HG02763 (cell line): ENCODE data around the gene SF3A1.
A peak's percentile ranks its signal among the peaks of the same experiment; 100 is the strongest.
"Not testable (repeated sequence)": the region's sequence is repeated elsewhere in the genome, so short reads cannot be mapped to it uniquely, and the experiment has no call there.

Experiments used
- ATAC-seq: cut with Tn5 transposase; IDR thresholded peaks from one replicate; pipeline ENCODE4 v1.9.1; 2021; ENCODE audit warnings: mild to moderate bottlenecking, moderate library complexity; ENCODE audit not compliant: unreplicated experiment

Gene SF3A1

DNA sequence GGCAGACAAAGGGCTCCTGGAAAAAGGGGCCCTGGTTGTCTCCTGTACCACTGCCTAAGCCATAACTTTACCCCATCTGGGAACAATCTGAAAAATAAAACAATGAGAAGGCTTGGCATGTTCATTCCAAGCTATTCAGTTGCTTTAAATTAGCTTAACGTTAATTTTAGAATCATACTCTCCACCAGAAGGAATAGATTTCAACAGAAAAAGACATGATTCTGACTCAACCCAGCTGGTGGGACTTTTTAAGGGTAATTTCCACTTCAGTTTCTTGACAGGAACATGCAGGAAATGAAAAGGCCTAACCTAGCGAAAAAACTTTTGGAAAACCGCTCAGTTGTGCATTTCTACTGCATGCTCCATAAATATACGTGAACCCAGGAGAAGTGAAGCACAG lies 7.9 kb downstream of the SF3A1 start:
- no peak for ATAC-seq

DNA sequence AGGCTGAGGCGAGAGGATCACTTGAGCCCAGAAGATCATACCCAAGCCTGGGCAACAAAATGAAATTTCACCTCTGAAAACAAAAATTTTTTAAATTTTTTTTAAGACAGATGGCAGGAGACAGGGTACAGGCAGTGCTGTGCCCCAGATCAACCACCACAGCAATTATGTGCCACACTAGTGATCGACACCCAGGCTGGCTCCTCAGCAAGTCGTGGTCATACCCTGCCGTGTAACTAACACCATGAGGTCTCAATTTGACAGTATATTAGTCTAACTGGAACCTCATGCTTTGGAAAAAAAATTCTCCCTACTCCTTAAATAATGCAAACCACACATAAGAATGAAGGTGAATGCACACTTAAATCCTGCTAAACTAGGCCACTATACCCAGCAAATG lies 8.3 kb downstream of the SF3A1 start:
- ATAC-seq: no peak

DNA sequence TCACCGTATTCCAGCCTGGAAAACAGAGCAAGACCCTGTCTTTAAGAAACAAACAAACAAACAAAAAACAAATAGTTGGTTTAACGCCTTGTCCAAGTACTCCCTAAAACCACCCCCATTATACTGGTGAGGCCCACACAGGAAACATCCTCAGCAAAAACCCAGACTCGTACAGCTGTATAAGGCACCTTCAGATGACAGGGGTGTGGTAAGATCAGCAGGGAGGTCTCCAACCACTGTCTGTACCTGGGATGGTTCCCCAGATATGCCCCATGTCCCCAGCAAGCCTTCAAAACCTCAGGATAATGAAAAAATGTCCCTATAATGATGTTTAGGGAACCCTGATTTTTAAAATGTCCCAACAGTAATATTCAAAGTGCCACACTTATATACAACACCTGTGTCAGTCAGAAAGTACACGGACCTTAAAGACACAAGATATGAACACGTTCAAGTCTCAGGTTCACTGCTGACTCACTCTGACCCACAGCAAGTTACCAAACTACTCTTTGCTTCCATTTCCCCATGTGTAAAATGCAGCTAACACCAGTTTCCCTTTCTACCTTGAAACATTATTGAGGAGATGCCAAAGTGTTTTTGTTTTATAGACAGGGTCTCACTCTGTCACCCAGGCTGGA lies 9.3 kb downstream of the SF3A1 start:
- ATAC-seq: no peak

DNA sequence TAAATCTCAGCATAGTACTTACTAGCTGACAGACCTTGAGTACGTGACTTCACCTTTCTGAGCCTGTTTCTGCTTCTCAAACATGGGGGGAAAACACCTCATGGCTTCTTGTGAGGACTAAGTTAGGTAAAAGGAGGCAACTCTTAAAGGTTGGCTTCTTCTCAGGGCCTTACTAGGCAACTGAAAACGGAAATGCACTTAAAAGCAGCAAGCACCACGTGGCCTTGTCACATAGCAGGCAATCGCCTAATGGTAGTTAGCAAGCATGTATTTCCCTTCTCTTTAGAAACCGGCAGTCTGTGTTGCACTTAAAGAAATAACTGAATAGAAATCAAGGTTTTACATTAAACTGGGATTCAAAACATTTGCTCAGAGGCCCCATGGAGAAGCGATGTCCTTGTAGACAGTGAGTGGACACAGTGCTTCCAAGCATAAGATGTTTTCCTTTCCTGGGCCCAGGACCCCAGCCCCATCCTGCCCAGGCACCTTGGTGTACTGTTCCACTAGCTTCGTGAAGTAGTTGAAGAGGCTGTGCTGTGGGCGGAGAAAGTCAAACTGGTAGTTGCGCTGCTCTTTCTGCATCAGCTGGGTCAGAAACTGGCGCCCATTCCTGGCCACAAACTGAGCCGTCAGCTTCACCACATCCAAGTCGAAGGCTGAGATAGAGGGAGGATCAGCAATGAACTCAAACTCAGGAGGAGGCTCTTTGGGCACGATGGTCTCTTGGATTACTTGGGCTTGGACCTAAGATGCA lies 12.1 kb downstream of the SF3A1 start:
- ATAC-seq: no peak

DNA sequence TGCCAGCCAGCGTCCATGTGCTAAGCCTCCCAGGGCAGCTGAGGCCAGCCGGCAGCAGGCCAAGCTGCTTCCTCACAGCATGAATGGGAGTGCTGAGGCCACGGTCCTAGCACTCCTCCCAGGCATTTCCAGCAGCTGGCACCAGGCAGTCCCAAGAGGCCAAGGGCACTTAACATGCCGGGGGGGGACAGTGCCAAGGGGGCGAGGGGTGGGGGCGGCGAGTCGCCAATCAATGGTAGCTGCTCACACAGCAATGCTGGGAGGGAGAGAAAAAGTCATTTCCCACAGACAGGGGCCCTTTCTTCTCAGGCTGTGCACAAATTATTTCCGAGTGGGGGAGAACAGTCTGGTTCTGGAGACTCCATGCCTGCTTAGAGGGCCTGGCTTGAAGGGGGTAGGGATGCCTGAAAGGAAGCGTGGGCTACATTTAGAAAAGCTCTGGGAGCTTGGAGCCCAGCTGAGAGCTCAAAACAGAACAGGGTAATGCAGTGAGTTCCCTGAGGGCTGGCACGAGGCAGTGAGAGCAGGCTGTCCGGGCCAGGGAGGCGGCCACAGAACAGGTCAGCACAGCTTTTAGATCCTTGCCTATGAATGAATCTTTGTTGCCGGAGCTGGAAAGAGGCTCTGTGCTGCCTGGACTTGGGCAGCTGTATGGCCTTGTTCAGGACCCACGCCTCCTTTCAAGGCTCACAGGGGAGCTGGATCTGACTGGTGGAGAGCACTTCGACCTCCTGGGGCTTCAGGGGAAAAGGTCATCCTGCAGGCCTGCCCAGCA lies 15.6 kb downstream of the SF3A1 start:
- no peak for ATAC-seq

DNA sequence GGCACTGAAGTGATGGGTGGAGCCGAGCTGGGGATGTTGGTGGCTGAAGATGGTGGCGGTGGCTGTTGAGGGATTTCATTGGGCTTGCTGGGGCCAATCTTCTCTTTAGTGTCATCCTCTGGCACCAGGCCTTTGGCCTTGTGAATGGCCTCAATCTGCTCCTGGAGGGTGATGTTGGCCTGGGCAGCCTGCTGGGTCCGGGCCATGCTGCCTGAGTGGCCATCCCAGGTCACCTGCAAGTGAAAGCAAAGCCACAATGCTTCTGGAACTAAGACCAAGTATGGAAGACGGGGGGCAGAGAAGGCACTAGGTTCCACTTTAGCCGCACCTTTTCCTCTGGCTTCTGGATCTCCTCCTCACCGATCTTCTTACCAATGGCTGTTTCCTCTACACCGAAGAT lies 17.9 kb downstream of the SF3A1 start:
- ATAC-seq: no peak

DNA sequence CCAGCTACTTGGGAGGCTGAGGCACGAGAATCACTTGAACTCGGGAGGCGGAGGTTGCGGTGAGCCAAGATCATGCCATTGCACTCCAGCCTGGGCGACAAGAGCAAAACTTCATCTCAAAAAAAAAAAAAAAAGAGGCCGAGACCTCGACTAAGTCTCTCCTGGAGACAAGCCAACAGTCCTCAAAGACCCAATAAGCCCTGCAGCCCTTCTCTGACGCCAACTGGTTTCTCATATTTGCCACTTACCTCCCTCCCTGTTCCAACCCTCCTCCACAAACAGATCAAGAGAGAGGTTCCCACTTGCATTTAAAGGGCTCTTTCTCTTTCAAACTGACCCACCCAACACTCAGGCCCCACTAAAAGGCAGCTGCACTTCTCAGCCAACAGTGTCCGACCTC lies 18.4 kb downstream of the SF3A1 start:
- ATAC-seq: not testable (repeated sequence)

DNA sequence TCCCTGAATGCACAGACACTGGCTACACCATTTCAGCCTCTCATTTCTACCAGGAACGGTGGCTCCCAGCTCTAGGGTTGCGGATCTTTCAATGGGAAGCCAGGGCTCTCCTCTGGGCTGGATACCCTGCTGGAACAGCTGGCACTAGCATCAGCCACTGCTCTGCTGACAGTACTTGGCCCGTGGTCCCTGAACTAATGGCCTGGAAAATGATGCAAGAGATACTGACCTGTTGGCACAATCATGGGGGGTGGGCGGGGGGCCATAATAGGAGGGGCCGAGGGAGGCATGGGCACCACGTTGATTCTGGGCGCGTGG lies 19.3 kb downstream of the SF3A1 start:
- no peak for ATAC-seq

DNA sequence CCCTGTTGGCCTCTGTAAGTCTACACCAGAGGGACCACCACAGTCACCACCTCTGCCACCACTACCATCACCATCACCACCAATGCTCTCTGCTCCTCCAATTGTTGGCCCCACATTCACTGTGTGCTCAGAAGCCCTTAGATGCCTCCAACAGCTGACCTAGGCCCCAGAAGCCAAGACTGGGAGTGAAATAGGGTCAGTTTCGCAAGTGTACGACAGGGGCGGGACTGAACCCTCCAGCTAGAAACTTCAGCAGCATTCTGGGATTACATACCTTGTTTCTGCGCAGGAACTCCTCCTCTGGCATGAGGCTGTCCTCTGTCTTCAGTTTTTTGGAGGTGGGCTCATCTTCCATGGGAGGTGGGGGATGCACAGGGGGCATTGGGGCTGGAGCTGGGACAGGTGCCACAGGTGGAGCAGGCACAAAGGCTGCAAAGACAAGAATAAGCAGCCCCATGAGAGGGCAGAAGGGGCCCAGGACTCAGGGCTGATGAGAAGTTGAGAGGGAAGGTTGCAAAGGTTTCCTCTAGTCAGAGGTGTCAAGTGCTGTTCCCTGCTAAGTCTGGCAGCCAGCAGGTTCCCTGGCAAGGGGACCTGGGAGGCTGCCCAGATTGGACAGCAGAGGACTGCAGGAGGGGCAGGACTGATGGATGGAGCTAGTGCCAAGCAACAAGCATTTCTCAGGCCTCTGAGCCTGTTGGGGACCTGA lies 19.8 kb downstream of the SF3A1 start:
- ATAC-seq: no peak

DNA sequence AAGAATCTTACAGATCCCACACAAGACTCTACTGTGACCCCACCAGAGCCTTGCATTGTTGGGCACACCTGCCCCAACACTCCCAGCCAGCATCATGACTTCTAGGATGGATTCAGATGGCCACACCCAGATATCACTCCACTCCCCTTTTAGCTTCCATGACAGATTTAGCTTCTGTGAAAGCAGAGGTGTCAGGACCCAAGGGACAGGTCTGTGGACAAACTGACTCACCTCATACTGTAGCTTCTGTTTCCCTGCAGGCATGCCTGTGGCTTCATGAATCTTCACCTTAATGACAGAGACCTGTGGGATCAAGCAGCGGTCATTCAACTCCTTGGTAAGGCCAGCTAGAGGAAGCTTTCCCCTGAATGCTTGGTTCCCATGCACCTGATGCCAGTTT lies 21.5 kb downstream of the SF3A1 start:
- ATAC-seq: no peak

DNA sequence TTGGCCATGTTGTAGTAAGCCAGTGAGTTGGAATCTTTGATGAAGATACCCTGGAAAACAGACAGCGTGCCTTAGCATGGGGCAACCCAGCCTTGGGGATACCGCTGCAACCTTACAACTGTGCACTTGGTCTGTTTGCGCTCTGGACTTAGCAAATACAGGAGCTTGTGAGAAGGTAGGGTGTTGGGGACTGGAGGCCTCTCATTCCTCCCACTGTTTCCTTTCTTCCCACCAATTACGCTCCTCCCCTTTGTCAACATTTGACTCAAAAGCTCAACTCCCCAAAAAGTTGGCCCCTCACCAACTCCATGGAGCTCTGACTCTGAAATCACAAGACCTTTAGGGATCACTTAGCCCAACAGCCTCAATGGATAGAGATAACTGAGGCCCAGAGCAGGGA lies 22.0 kb downstream of the SF3A1 start:
- ATAC-seq: no peak

DNA sequence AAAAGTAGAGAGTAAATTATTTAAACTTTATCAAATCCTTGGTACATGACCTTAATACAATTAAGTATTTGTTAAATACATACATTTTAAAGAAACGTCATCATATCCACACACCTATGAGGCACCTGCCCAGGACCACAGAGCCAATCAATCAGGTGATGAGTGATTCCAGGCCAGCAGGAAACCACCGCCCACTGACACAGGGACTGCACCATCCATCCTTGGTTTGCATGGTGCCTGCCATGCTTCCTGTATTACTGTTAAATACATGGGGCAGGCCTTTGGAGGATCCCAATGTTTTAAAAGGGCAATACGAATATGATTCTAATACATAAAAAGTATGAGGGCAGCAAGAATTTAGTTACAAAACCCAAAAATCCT lies 23.0 kb downstream of the SF3A1 start:
- no peak for ATAC-seq

DNA sequence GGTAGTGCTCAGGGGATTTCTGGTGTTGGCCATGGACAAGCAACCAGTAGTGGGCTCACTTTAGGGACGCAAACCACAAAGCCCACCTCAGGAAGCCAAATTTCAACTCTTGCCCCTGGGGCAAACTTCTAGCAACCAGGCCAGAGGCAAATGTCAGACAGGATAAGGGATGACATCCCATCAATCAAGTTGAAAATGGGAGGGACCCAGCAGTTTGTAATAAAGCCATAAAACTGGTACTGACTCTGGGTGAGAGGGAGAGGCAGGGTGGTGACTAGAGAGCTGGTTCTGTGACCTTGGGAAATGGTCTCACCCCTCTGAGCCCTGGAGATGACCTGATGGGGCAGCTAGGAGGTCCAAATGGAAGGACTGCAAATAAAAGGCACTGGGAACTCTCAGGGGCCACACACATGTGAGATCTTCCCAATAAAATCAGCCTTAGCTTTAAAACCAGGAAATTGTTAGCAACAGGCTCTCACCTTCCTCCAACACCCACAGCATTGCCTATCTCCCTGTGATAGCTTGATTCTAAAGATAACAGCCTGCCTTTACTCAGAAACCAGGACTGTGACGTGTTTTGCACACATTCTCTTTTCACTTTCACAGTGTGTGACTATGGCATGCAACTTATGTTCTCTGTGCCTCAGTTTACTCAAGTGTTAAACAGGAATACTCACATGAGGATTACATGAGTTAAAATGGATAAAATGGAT lies 23.5 kb downstream of the SF3A1 start:
- ATAC-seq: no peak

DNA sequence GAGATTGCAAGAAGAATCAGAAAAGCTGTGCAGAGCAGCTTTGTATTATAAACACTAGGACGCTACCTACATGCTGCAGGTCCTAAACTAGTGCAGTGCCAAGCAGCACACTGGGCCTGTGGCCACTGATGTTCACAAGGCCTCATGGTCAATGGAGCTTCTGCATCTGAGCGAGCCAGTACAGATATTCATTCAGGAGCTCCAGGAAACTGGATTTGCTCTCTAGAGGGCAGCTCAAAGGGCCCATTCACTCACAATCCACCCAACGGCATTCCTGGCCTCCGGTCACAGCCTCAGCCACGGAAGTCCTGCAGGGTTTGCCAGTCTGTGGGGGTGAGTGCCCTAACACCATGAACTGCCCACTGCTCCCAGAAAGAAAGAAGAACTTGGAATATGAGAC lies 24.1 kb downstream of the SF3A1 start:
- ATAC-seq: no peak

DNA sequence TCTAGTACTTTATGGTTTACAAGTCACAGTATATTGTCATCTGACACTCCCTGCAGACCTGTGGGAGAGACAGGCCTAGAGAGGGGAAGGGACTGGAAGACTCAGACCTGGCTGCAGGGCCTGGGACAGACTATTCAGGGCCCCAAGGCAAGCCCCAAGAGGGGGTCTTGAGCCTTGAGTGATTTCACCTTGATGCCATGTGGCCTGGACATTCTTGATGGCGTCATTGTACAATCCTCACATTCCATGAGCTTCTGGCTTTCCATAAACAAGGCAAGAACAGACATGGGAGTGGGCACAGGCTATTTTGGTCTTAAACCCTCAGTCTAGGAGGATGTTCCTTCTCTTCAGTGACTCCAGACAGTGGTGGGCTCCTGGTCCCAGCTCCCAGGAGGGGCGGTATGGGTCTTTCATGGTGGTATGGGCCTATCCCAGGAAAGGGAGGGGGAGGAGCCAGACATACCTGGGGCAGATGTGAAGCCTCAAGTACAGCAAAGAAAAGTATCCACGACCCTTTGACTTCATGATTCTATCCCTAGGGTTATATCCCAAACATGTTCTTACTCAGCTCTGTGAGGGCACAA lies 28.1 kb downstream of the SF3A1 start:
- ATAC-seq: no peak

DNA sequence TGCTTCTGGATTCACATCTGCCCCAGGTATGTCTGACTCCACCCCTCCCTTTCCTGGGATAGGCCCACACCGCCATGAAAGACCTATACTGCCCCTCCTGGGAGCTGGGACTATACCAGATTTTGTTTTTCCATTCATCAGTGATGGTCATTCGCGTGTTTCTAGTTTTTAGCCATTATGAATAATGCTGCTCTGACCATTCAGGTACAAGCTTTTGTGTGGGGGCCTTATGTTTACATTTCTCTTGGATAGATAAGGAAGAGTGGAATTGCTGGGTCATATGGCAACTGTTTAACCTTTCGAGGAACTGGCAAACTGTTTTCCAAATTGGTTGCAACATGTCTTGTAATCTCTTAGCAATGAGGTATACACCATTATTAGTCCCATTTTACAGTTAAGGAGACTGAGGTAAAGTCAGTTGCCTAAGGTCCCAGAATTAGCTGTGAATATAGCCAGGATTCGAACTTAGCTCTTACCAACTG lies 28.8 kb downstream of the SF3A1 start:
- ATAC-seq: no peak

DNA sequence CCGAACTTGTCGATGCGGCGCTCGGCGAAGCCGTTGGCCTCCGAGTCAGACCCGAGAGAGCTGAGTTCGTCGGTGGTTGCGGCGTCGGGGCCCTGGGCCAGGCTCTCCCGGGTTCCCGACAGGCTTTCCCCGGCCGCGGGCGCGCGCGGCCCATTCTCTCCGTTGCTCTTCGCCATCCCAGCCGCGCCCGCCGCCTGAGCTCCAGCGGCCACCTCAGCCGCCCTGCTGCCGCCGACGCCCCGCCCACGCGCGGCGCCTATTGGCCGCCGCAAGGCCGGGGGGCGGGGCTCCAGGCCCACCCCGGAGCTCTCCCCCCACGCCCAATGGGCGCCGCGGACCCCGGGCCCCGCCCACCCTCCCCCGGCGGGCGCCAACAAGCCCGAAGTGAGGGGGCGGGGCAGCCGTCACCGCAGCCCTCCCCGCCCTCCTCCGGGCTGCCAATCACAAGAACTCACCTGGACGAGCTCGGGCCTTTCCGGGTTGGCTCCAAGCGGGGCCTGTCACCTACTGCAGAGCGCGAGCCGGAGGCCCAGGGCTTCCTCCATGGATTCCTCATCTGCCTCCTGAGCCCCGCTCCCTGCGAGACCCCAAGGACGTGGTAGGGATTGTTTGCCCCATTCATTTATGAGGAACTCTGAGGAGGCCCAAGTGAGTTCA lies 29.9 kb downstream of the SF3A1 start, which contains the start of gene TBC1D10A:
TSS of gene TBC1D10A (minus strand) at position 236 of the 657 bp plus-strand sequence. CDS start at position 176, 60 bp downstream.
- peak; percentile 81 for ATAC-seq

DNA sequence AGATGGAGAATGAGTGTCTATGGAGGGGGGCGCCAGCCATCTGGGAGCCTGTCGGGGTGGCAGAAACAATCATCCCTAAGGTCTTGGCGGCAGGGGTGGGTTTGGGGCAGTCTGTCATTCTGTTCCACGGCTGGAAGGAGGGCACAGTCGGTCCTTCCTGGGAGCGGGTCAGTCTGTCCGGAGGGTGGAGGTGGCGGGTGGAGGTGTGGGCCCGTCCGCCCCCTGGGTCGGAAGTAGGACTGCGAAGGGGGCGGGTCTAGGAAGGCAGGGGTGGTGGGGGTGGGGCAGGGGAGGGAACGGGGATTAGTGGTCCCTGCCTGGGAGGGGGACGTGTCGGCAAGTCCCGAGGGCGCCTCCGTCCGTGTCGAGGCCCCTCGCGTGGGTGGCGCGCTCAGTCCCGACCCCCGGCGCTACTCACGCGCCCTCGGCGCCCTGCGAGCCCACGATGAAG lies 30.4 kb downstream of the SF3A1 start:
- ATAC-seq: peak; percentile 16

DNA sequence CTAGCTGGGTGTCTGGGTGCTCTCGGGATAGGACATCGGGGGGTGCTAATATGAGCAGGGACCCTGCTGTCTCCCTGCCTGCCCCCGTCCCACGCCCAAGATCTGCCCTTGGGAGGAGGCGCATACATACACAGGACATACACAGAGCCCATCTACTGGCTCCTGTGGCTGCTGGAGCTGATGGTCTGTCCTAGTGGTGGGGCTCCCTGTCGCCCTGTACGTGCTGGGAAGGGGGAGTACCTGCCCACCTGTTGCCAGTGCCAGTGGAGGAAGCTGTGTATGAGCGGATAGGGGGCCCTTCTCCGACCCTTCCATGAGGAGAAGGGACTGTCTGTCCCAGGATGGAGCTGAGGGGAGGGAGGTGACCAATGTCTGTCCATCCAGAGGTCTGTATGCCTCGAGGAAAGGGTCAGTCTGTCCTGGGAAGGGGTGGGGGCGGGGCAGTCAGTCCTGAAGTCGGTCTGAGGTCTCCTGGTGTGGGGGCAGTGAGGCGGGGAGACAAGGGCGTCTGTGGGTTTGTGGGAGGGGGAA lies 30.9 kb downstream of the SF3A1 start:
- ATAC-seq: no peak
